GM18868 (cell line): ENCODE data around the gene PEX13.
A peak's percentile ranks its signal among the peaks of the same experiment; 100 is the strongest.
"Not testable (repeated sequence)": the region's sequence is repeated elsewhere in the genome, so short reads cannot be mapped to it uniquely, and the experiment has no call there.

ENCODE experiments used
- ATAC-seq: cut with Tn5 transposase; IDR thresholded peaks from one replicate; pipeline ENCODE4 v1.9.1; 2021; ENCODE audit warnings: mild to moderate bottlenecking, moderate library complexity; ENCODE audit not compliant: unreplicated experiment

PEX13 gene

GRCh38 chr2:61017556-61018317, at the start of gene PEX13, which contains the start of gene PUS10:
Gene PEX13 (plus strand): TSS chr2:61017720. CDS start chr2:61017760, 40 bp downstream.
Gene PUS10 (minus strand): TSS chr2:61018255. CDS start chr2:61011890, 6,365 bp downstream.
- ATAC-seq = peak; percentile 81

- no peak for ATAC-seq
Measured at GRCh38 chr2:60972889-60973656, 44.4 kb upstream of the PEX13 start.

- ATAC-seq = no peak
Measured at GRCh38 chr2:60973705-60974104, 43.8 kb upstream of the PEX13 start.

GRCh38 chr2:60974652-60975051, 42.9 kb upstream of the PEX13 start:
- no peak for ATAC-seq

GRCh38 chr2:60976256-60976850, 41.2 kb upstream of the PEX13 start:
- no peak for ATAC-seq

- peak; percentile 56 for ATAC-seq
Measured at GRCh38 chr2:60976875-60977561, 40.5 kb upstream of the PEX13 start.

- no peak for ATAC-seq
Measured at GRCh38 chr2:60977562-60977895, 40.0 kb upstream of the PEX13 start.

GRCh38 chr2:60979231-60979630, 38.3 kb upstream of the PEX13 start:
- ATAC-seq = no peak

- ATAC-seq = peak; percentile 29
Measured at GRCh38 chr2:60980071-60980815, 37.3 kb upstream of the PEX13 start.

- ATAC-seq = not testable (repeated sequence)
Measured at GRCh38 chr2:60982066-60982465, 35.5 kb upstream of the PEX13 start.

GRCh38 chr2:60984720-60985119, 32.8 kb upstream of the PEX13 start:
- ATAC-seq = peak; percentile 71

- no peak for ATAC-seq
Measured at GRCh38 chr2:60987041-60987440, 30.5 kb upstream of the PEX13 start.

- ATAC-seq = not testable (repeated sequence)
Measured at GRCh38 chr2:60987656-60988055, 29.9 kb upstream of the PEX13 start.

- ATAC-seq = no peak
Measured at GRCh38 chr2:60989259-60989658, 28.3 kb upstream of the PEX13 start.

- ATAC-seq = no peak
Measured at GRCh38 chr2:60991644-60992043, 25.9 kb upstream of the PEX13 start.

GRCh38 chr2:60992985-60993392, 24.5 kb upstream of the PEX13 start:
- ATAC-seq = peak; percentile 99

GRCh38 chr2:60994131-60994530, 23.4 kb upstream of the PEX13 start:
- no peak for ATAC-seq

GRCh38 chr2:60998628-60999545, 18.6 kb upstream of the PEX13 start:
- no peak for ATAC-seq

- ATAC-seq = no peak
Measured at GRCh38 chr2:61005736-61006135, 11.8 kb upstream of the PEX13 start.
